Measurements from ENCODE around the gene GSKIP.
A peak's percentile ranks its signal among the peaks of the same experiment; 100 is the strongest.
"Not testable (repeated sequence)": the region's sequence is repeated elsewhere in the genome, so short reads cannot be mapped to it uniquely, and the experiment has no call there.

GSKIP gene

DNA sequence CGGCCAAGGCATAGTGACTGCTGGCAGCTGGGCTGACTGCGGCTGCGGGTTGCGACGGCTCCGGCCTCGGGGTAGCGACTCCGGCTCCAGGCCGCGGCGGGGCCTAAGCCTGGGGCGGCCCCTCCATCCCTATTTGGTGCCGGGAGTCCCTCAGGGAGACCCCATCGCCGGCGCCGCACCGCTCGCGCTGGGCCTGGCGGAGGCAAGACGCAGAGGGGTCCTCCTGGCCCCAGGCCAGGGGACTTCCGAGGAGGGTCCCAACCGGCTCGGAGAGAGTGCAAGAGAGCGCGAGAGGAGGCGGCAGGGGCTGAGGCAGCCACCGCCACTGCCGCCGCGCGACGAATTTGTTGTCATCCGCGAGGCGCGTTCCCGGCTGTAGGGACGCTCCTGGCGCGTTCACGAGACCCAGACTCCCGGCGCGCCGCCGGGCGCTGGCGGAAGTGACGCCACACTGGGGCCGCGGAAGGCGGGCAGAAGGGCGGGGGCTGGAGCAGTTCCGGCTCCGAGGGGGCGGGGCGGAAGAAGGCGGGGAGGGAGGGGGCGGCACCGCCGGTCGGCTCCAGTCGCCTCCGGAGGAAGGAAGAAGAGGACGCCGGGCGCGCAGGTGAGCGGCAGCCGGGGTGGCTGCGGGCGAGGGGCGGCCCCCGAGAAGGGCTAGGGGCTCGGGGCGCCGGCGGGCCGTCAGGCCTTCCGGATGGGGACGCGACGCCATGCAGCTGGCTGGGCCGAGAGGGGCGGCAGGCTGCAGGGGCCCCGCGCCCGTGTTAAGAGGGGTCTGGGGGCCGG lies at the start of gene GSKIP, which contains the start of gene ATG2B:
GSKIP (plus strand) TSS at position 562 of the 786 bp plus-strand sequence. CDS start 18,722 bp downstream, outside the sequence.
ATG2B (minus strand) TSS at position 377 of the 786 bp plus-strand sequence; CDS start at position 12, 365 bp downstream.
- peak; percentile 79 for DNase-seq (ENCODE audit: low spot score)

DNA sequence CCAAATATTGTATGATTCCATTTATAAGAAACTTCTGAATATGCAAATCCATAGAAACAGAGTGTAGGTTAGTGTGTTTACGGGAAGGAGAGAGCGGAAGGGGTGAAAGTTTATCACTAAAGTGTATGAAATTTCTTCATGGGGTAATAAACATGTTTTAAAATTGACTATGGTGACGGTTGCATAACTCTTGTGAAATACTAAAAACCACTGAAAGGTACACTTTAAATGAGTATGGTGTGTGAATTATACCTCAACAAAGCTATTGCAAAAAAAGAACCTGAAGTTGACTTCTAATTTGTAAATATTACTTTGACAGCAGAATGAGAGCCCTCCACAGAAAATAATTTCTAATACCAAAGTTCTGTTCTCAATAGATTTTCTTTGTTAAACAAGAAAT lies 47.2 kb upstream of the GSKIP start:
- no peak for DNase-seq (ENCODE audit: low spot score)

DNA sequence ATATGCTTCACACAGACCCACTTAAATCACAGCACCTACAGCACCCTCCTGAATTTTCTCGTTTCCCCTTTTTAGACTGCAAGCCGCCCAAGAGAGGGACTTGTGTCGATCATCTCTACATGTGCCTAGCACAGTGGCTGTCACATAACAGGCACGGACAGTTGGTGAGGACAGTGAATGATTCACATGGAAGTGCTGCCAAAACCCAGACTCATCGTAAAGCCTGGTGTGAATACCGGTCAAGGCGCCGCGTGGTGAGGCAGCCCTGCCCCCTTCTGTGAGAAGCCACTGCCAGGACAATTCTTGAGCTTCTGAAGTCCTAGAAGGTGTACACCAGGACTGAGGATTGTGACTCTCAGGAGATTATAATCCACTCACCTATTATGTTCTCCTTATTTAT lies 44.5 kb upstream of the GSKIP start:
- no peak for DNase-seq (ENCODE audit: low spot score)

- DNase-seq (ENCODE audit: low spot score), result no peak
Measured at GRCh38 chr14:96320605-96321004, 42.7 kb upstream of the GSKIP start.

GRCh38 chr14:96324219-96324618 lies 39.1 kb upstream of the GSKIP start:
- DNase-seq (ENCODE audit: low spot score), result no peak

- no peak for DNase-seq (ENCODE audit: low spot score)
Measured at GRCh38 chr14:96338551-96338950, 24.8 kb upstream of the GSKIP start.

DNA sequence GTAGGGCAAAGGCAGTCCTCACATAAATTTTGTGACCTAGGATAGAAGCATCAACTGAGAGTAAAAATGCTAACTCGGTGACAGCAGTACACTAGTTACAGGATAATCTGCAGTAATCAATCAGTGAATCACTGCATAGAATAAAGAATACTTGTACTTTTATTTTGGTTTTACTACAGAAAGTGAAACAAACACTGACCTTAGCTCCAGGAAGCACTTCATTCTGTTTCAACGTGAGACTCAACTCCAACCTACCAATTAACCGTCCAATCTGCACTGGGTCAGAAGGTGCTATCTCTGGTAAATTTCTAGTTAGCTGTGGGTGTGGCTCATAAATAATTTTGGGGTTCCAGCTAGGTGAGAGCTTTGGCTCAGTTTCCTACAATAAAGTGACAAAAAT lies 22.0 kb upstream of the GSKIP start:
- DNase-seq (ENCODE audit: low spot score), result no peak

DNA sequence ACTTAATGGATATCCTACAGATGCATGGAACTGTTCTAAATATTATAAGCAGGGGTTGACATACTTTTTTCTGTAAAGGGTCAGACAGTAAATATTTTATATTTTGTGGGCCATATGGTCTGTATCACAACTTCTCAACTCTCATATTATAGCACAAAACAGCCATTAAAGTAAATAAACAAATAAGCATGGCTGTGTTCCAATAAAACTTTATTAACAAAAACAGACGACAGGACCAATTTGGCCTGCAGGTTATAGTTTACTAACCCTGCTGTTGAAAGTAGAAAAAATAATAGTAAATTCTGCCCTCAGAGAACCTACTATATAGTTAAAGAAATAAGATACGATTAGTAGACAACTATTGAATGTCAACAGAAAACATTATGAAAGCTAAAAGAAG lies 17.7 kb upstream of the GSKIP start:
- DNase-seq (ENCODE audit: low spot score), result no peak

DNA sequence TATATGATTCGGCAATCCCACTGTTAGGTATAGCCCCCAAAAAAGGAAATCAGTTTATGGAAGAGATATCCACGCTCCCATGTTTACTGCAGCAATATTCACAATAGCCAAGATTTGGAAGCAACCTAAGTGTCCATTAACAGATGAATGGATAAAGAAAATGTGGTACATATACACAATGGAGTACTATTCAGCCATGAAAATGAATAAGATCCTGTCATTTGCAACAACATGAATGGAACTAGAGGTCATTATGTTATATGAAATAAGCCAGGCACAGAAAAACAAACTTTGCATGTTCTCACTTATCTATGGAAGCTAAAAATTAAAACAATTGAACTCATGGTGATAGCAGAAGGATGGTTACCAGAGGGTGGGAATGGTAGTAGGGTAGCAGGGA lies 15.4 kb upstream of the GSKIP start:
- not testable (repeated sequence) for DNase-seq (ENCODE audit: low spot score)

GRCh38 chr14:96349286-96350075 lies 13.8 kb upstream of the GSKIP start:
- no peak for DNase-seq (ENCODE audit: low spot score)

GRCh38 chr14:96351986-96352385 lies 11.3 kb upstream of the GSKIP start:
- DNase-seq (ENCODE audit: low spot score), result no peak

DNA sequence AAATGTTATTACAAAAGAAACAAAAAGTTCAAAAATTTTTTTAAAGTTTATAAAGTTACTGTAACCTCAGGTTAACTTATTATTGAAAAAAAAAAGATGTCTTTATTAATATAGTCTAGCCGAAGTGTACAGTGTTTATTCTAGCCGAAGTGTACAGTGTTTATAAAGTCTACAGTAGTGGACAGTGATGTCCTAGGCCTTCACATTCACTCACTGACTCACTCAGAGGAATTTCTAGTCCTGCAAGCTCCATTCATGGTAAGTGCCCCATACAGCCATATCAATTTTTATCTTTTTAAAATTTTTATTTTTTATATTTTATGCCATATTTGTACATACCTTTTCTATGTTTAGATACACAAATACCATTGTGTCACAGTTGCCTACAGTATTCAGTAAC lies 10.6 kb upstream of the GSKIP start:
- no peak for DNase-seq (ENCODE audit: low spot score)

- no peak for DNase-seq (ENCODE audit: low spot score)
Measured at GRCh38 chr14:96354246-96354645, 9.1 kb upstream of the GSKIP start.

DNA sequence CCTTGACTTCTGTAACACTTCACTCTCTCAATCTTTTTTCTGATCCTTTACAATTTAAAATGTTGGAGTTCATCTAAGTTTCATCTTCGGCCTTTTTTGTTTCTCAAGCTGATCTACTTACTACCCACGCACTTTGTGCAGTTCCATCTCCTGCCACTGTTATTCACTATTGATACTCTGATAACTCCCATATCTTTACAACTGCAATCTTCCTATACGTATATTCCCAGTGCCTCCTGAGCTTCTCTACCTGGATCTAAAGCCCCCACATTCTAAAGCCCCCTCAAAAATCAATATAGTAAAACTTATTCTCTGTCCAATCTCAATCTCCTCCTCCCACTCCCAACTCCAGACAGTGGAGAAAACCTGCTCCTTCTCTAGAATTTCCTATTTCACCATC lies 6.1 kb upstream of the GSKIP start:
- DNase-seq (ENCODE audit: low spot score), result no peak

- DNase-seq (ENCODE audit: low spot score), result no peak
Measured at GRCh38 chr14:96359959-96360358, 3.4 kb upstream of the GSKIP start.

- DNase-seq (ENCODE audit: low spot score), result peak; percentile 40
Measured at GRCh38 chr14:96362071-96362964, 1.0 kb upstream of the GSKIP start.

DNA sequence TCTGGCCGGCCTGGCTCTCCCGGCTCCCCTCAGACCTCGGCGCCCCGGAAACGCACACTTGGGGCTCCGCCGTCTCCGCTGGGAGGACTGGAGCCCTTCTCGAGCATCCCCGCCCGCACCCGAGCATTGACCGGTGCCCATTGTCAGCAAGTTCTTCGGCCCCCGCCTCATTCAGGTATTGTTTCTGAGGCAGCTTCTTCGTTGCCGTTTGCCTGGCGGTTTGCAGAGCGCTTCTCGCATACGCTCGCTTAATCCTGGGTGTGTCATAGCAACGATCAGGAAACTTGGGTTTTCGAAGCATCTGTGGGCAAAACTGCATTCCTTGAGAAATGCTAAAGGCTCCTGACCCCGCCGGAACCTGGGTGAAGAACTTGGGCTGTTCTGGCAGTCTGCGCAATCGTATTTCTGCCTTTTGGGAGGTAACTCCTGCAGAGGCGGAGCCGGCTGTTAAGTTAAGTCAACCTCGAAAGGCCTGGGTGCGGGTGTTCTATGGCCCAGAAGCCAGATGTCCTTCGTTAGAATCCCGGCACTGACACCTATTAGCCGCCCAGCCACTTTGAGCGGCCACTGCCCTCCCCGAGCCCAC lies 518 bp downstream of the GSKIP start:
- no peak for DNase-seq (ENCODE audit: low spot score)

- DNase-seq (ENCODE audit: low spot score), result no peak
Measured at GRCh38 chr14:96364962-96365361, 1.6 kb downstream of the GSKIP start.

GRCh38 chr14:96368534-96368933 lies 5.2 kb downstream of the GSKIP start:
- DNase-seq (ENCODE audit: low spot score), result no peak

DNA sequence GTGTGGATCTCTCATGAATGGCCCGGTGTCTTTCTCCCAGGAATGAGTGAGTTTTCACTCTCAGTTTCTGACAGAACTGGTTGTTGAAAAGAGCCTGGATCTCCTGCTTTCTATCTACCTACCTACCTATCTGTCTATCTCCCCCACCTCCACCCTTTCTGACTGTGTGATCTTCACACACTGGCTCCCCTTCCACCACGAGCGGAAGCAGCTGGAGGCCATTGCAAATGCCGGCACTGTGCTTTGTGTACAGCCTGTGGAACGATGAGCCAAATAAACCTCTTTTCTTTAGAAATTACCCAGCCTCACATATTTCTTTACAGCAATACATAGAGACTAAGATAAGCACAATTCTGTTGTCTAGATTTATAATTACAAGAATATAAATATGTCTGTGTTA lies 7.2 kb downstream of the GSKIP start:
- no peak for DNase-seq (ENCODE audit: low spot score)

- no peak for DNase-seq (ENCODE audit: low spot score)
Measured at GRCh38 chr14:96373538-96373937, 10.2 kb downstream of the GSKIP start.

DNA sequence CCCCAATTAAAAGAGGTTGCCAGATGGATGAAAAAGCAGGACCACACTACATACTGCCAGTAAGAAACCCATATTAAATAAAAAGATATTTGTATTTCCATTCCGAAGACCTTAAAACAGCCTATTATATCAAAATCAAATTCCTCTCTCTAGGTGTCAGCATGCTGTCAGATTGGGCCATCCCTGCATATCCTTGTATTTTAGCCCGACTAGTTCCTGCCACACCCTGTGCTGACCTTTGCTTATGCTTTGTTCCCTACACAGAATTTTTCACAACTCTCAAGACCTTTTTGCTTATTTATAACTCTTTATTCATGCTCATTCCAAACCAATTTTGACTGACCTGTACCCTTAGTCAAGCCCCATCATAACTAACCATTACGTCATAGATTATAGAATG lies 12.8 kb downstream of the GSKIP start:
- DNase-seq (ENCODE audit: low spot score), result no peak
